Astrocyte (in vitro differentiated cells and primary cell): ENCODE data around the gene ATP1A2.

ENCODE experiments used
- EZH2 ChIP-seq: IDR thresholded peaks from 2 replicates; pipeline ENCODE4 v1.6.1; 2012; ENCODE audit warnings: mild to moderate bottlenecking, low read length, inconsistent platforms; ENCODE audit not compliant: insufficient read depth
- TF ChIP-seq, protein P1 (sequence below): IDR thresholded peaks from 2 replicates; pipeline ENCODE4 v1.5.1; 2011; ENCODE audit warnings: low read depth, mild to moderate bottlenecking, inconsistent platforms, low read length, moderate library complexity; ENCODE audit not compliant: insufficient read depth

DNA sequence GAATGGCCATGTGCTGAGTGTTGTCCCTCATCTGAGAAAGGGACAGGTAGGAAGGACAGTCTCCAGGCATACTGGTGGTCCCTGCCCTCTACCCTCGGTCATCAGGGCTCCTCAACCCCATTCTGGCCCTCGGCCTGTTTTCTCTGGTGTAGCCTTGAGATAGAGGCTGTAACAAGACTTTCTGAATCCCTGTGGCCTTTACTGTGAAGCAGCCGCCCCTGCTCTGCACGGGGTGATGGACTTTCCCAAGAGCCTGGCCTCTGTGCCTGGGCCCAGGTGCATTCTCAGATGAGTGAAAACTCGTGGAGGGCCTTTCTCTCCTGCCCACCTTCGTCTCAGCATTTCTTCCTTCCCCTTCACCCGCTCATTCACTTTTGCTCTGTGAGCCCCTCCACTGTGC lies 71.8 kb downstream of the ATP1A2 start:
- TF ChIP-seq, protein P1, sequence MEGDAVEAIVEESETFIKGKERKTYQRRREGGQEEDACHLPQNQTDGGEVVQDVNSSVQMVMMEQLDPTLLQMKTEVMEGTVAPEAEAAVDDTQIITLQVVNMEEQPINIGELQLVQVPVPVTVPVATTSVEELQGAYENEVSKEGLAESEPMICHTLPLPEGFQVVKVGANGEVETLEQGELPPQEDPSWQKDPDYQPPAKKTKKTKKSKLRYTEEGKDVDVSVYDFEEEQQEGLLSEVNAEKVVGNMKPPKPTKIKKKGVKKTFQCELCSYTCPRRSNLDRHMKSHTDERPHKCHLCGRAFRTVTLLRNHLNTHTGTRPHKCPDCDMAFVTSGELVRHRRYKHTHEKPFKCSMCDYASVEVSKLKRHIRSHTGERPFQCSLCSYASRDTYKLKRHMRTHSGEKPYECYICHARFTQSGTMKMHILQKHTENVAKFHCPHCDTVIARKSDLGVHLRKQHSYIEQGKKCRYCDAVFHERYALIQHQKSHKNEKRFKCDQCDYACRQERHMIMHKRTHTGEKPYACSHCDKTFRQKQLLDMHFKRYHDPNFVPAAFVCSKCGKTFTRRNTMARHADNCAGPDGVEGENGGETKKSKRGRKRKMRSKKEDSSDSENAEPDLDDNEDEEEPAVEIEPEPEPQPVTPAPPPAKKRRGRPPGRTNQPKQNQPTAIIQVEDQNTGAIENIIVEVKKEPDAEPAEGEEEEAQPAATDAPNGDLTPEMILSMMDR: no peak
- TF ChIP-seq EZH2: no peak
